ENCODE measurements around the gene FBXO4. TPM values are rescaled to one million over a fixed set of nuclear protein-coding genes. Genes with fewer than 3 reads are reported as not detected.

The FBXO4 gene
- total RNA-seq, 1 experiment from 2014 or later: 18.4 TPM

DNA sequence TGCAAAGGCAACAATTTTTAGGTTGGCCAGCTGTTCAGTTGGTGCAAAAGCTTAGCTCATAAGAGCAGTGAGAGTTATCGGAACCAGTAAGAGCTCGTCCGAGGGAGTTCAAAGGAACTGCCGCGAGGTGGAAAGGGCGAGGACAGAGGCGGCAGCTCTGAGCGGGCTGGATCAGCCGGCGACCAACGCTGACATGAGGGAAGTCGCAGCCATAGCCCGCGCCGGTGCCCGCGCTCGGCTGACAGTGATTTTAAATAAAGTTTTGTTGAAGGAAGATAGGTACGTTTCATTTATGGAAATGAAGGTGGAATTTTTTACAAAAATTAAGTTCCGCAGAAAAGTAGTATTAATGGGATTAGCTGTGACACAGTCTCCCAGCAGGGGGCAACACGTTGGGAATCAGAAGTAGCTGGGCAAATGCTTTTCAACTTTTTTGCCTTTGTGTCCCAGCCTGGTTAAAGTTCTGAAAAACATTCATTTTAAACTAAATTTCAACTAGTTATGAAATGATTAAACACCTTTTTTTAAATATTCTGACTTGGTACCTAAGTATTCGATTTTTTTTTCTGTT is 43.2 kb downstream of the FBXO4 start:
- H3K4me1 Mint-ChIP-seq (ENCODE audit: insufficient read depth, unreplicated experiment): no peaks in the 10 kb centered on the region
- BruUV-seq (replicated peaks): no TSS peak
- no peak overlapping the region for H3K4me3 Mint-ChIP-seq (ENCODE audit: unreplicated experiment)
- intact Hi-C loops (cut with micrococcal nuclease): no loop called here
- ChIA-PET POLR2A (interaction anchor here (0.6 to 0.7 kb wide), 2 partner anchors 24 to 747 kb away, joined by 3 read pairs; no protein-coding TSS in a partner anchor), CTCF (interaction anchor here (0.9 kb wide), 1 partner anchor 10 kb away, joined by 3 read pairs; no protein-coding TSS in a partner anchor)
- peaks cover 7% of the 10 kb centered on the region for H3K36me3 Mint-ChIP-seq (ENCODE audit: insufficient read depth, unreplicated experiment)
- no peaks in the 10 kb centered on the region for H3K27me3 Mint-ChIP-seq (ENCODE audit: insufficient read depth, unreplicated experiment)
- TF ChIP-seq, protein P1, sequence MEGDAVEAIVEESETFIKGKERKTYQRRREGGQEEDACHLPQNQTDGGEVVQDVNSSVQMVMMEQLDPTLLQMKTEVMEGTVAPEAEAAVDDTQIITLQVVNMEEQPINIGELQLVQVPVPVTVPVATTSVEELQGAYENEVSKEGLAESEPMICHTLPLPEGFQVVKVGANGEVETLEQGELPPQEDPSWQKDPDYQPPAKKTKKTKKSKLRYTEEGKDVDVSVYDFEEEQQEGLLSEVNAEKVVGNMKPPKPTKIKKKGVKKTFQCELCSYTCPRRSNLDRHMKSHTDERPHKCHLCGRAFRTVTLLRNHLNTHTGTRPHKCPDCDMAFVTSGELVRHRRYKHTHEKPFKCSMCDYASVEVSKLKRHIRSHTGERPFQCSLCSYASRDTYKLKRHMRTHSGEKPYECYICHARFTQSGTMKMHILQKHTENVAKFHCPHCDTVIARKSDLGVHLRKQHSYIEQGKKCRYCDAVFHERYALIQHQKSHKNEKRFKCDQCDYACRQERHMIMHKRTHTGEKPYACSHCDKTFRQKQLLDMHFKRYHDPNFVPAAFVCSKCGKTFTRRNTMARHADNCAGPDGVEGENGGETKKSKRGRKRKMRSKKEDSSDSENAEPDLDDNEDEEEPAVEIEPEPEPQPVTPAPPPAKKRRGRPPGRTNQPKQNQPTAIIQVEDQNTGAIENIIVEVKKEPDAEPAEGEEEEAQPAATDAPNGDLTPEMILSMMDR (IDR thresholded peaks at IDR 0.05; ENCODE audit: unreplicated experiment): peak; percentile 17
- H3K27ac Mint-ChIP-seq (ENCODE audit: low read depth, unreplicated experiment): no peak overlapping the region
- H3K9me3 Mint-ChIP-seq (ENCODE audit: unreplicated experiment): peaks cover 21% of the 10 kb centered on the region
- DNase-seq (ENCODE audit: unreplicated experiment): no peak

DNA sequence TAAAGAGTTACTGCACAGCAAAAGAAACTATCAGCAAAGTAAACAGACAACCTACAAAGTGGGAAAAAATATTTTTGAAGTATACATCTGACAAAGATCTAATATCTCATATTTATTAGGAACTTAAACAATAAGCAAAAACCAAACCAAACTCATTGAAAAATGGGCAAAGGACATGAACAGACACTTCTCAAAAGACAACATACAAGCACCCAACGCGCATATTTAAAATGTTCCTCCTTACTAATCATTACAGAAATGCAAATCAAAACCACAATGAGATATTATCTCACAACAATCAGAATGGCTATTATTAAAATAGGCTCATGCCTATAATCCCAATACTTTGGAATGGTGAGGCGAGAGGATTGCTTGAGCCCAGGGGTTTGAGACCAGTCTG is 48.0 kb downstream of the FBXO4 start:
- BruUV-seq (replicated peaks): no TSS peak
- Mint-ChIP-seq H3K36me3 (ENCODE audit: insufficient read depth, unreplicated experiment) (peaks cover 7% of the 10 kb centered on the region), H3K9me3 (ENCODE audit: unreplicated experiment) (peaks cover 21% of the 10 kb centered on the region), H3K27ac (ENCODE audit: low read depth, unreplicated experiment) (no peak overlapping the region), H3K4me1 (ENCODE audit: insufficient read depth, unreplicated experiment) (no peaks in the 10 kb centered on the region), H3K4me3 (ENCODE audit: unreplicated experiment) (no peak overlapping the region), H3K27me3 (ENCODE audit: insufficient read depth, unreplicated experiment) (no peaks in the 10 kb centered on the region)
- TF ChIP-seq, protein P1 (IDR thresholded peaks at IDR 0.05; ENCODE audit: unreplicated experiment): no peak
- CTCF ChIA-PET: no interaction called here
- intact Hi-C loops (cut with micrococcal nuclease): no loop called here
- no peak for DNase-seq (ENCODE audit: unreplicated experiment)
- POLR2A ChIA-PET: no interaction called here

DNA sequence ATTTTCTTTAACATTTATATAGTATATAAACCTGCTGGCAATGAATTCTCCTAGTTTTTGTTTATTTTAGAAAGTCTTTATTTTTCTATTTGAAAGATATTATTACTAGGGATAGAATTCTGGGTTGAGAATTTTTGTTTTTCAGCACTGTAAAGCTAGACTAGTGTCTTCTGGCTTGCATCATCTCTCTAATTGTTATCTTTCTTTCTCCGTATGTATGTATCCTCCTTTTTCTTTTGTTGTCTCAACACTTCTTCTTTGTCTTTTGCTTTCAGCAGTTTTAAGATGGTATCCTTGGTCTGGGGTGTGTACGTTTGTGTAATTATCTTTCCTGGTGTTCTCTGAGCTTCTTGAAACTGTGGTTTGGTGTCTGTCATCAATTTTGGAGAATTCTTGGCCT is 48.8 kb downstream of the FBXO4 start:
- TF ChIP-seq, protein P1 (IDR thresholded peaks at IDR 0.05; ENCODE audit: unreplicated experiment): no peak
- CTCF ChIA-PET: no interaction called here
- BruUV-seq (replicated peaks): no TSS peak
- Mint-ChIP-seq H3K9me3 (ENCODE audit: unreplicated experiment) (peaks cover 19% of the 10 kb centered on the region), H3K27ac (ENCODE audit: low read depth, unreplicated experiment) (no peak overlapping the region), H3K36me3 (ENCODE audit: insufficient read depth, unreplicated experiment) (peaks cover 7% of the 10 kb centered on the region), H3K4me1 (ENCODE audit: insufficient read depth, unreplicated experiment) (no peaks in the 10 kb centered on the region), H3K27me3 (ENCODE audit: insufficient read depth, unreplicated experiment) (no peaks in the 10 kb centered on the region), H3K4me3 (ENCODE audit: unreplicated experiment) (no peak overlapping the region)
- intact Hi-C loops (cut with micrococcal nuclease): no loop called here
- no peak for DNase-seq (ENCODE audit: unreplicated experiment)
- POLR2A ChIA-PET: no interaction called here

DNA sequence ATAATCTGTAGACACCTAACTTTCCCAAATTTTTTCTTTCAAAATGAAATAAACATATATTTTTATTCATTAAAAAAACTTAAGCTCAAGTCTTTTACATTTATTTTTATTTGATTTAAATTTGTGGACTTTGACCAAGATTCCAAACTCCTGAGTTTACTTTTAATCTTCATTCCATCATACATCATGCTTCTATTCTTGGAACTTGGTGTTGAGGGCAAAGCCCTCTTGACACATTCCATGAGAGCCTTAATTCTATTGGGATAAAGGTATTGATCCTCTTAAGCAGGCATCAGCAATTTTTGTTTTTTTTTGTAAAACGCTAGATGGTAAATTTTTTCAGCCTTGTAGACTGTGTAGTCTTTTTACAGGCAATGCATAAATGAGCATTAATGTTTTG is 53.6 kb downstream of the FBXO4 start:
- H3K36me3 Mint-ChIP-seq (ENCODE audit: insufficient read depth, unreplicated experiment): no peaks in the 10 kb centered on the region
- POLR2A ChIA-PET: interaction anchor here (0.7 kb wide), 1 partner anchor 172 kb away, joined by 3 read pairs; no protein-coding TSS in a partner anchor

More for the DNA sequence above, 53.6 kb downstream of the FBXO4 start:
- H3K4me1 Mint-ChIP-seq (ENCODE audit: insufficient read depth, unreplicated experiment): no peaks in the 10 kb centered on the region
- no peak overlapping the region for H3K4me3 Mint-ChIP-seq (ENCODE audit: unreplicated experiment)
- TF ChIP-seq, protein P1 (IDR thresholded peaks at IDR 0.05; ENCODE audit: unreplicated experiment): no peak
- H3K27me3 Mint-ChIP-seq (ENCODE audit: insufficient read depth, unreplicated experiment): no peaks in the 10 kb centered on the region
- no peak overlapping the region for H3K27ac Mint-ChIP-seq (ENCODE audit: low read depth, unreplicated experiment)
- intact Hi-C loops (cut with micrococcal nuclease): no loop called here
- no peak for DNase-seq (ENCODE audit: unreplicated experiment)
- no TSS peak for BruUV-seq (replicated peaks)
- CTCF ChIA-PET: interaction anchor here (0.7 kb wide), 1 partner anchor 134 kb away, joined by 3 read pairs; no protein-coding TSS in a partner anchor
- no peaks in the 10 kb centered on the region for H3K9me3 Mint-ChIP-seq (ENCODE audit: unreplicated experiment)

Data from MCF 10A (cell line).